Right renal pelvis (tissue), 4 donors: ENCODE data around the gene ANOS1. TPM values are rescaled to one million over a fixed set of nuclear protein-coding genes. Genes with fewer than 3 reads are reported as not detected.
"Not testable (repeated sequence)": the region's sequence is repeated elsewhere in the genome, so short reads cannot be mapped to it uniquely, and the experiment has no call there.

Source experiments
- DNase-seq, 4 donors: peaks; one replicate each; pipeline ENCODE4 v3.0.0-alpha.2; 2013; ENCODE audit warnings: low read depth in 4 of 4, low spot score in 3 of 4, missing footprints in 1 of 4
- polyA plus RNA-seq, 4 donors: library from polyadenylated mRNA; unstranded; fragments of 120-200 nt; gene quantifications; one replicate each; pipeline ENCODE4 v1.2.1, GENCODE V29; 2013; ENCODE audit not compliant: insufficient read length in 4 of 4

The ANOS1 gene
- polyA plus RNA-seq, 4 donors: 9.4 to 10.2 (median 9.8) TPM

DNA sequence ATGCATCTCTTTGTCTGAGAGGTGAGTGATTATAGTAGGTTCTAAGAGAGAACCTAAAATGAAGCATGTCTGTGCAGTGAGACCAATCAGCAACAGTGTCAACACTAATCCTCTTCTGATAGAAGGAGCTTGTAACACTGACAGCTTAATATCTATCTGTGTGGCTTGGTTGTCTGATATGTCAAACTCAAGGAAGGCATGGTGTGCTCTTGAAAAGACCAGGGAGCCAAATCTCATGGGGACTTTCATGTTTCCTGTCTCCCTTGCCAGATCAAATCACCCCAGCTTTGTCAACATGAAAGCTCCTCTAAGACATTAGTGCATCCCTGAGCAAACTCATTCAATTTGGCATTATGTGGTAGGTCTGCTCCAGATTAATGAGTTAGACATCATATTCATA is 95.4 kb downstream of the ANOS1 start:
- DNase-seq: no peak

DNA sequence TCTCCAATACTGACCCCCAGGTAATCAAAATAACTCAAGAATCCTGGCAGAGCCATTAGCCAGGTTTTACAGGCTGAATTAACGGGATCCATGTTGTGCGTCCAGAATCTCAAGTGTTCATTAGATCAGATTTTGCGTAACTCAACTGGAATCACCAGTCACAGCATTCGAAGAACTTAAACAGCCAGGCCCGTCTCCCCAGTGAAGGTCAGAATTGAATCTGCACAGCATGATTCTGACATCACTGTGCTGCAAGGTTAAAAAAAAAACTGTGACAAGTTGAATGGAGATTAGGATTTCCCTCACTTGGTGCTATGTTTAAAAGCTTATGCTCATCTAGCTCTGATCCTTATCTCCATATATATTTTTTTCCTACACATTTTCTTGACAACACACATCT is 96.1 kb downstream of the ANOS1 start:
- no peak for DNase-seq

DNA sequence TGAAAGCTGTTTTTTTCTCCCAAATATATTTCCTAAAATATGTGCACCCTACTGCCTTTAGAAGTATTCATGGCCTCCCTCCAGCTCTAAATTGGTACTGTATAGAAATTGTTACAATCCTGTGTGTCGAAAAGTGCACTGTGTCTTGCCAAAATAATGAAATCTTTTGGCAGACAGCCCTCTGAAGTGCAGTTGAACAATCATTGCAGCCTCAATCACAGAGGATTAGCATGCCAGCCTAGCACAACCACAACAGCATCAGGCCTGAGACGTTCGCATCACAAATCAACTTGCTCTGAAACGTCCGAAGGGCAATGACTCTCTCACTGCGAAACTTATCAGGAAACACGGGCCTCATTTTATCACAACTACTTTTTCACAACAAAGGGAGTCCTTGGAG is 99.0 kb downstream of the ANOS1 start:
- no peak for DNase-seq

DNA sequence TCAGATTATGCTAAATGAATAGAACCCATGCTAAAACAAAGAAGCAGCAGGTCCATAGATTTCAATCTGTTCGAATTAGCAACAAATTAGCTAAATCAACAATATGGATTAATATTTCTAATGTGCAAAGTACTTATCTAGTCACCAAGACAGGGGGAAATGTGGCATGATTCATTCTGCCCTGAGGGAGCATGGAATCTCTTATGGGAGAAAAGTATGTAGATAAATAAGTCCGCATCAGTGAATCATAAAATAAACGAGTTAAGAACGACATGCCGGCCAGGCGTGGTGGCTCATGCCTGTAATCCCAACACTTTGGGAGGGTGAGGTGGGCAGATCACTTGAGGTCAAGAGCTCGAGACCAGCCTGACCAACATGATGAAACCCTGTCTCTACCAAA is 102.1 kb downstream of the ANOS1 start:
- DNase-seq: no peak

DNA sequence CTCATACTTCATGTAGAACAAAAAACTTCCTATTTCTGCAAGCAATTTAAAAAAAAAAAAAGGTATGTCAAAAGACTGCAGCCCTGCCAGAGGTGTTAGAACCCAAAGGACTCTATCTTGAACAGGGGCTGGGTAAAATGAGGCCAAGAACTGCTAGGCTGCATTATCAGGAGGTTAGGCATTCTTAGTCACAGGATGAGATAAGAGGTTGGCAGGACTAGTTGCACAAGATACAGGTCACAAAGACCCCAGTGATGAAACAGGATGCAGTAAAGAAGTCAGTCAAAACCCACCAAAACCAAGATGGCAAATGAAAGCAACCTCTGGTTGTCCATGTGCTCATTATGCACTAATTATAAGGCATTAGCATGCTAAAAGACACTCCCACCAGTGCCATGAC is 104.1 kb downstream of the ANOS1 start:
- no peak for DNase-seq

DNA sequence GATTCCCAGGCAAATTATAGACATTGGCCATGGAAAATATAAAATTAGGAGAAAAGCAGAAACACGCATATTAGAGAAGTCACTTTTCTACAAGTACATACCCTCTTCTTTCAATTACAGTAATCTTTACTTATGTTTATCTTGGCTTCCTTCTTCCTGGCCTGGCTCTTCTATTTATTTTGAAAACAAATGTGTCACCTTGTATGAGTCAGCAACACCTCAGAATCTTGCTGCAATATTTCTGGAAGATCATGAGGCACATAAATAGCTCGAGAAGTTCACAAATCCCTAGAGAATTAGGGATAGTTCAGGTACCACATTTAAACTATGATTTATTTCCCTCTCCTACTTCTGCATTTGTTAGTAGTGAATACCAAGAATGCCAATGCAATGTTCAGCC is 124.6 kb downstream of the ANOS1 start:
- DNase-seq: no peak

DNA sequence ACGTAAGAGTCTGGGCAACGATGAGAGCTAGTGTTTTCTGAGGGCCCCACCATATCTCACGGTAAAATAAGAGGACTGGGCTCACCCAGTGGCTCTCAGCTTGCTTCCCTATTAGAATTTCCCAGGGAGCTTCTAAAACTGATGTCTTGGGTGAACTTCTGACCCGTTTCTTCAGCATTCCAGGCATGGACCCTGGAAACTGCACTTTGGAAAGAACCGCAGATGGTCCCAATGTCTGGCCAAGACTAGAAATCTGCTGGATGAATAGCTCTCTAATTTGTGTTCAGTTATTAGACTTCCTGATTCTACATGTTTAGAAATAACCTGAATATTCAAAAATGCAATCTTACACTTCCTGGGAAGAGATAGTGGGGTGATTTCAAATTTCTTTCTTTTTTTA is 127.8 kb downstream of the ANOS1 start:
- no peak for DNase-seq

DNA sequence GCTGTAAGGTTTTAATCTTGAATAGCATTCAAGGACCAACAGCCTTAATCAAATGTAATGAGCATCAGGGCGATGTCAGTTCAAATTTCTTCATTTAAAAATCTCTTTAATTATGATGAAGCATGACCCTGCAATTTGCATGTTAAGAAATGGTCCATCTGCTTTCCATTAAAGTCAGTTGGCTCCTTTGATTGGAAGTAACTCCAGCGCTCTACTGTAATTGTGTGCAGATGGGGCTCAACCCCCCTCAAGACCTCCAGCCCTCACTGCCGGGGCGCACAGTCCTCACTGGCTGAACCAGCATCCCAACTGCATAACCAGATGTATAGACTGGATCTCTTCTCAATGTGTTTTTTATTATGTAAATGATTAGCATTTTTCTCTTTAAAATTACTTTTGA is 140.4 kb downstream of the ANOS1 start:
- no peak for DNase-seq

DNA sequence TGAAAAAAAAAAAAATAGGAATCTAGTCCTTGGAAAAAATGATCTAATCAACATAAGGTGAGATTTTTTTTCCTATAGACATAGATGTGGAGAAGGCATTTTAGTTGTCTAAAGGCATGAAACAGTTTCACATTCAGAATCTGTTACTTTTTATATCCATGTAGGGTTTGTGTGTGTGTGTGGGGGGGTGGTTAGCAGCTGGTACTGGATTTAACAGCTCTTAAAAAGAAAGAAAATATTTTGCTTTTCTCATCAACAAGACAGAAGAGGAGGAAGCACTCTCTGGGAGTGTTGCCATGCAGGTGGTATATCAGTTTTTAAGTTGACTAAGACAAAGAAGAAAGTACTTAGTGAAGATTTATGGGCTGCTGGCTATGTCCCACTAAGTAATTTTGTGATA is 145.0 kb downstream of the ANOS1 start:
- no peak for DNase-seq

DNA sequence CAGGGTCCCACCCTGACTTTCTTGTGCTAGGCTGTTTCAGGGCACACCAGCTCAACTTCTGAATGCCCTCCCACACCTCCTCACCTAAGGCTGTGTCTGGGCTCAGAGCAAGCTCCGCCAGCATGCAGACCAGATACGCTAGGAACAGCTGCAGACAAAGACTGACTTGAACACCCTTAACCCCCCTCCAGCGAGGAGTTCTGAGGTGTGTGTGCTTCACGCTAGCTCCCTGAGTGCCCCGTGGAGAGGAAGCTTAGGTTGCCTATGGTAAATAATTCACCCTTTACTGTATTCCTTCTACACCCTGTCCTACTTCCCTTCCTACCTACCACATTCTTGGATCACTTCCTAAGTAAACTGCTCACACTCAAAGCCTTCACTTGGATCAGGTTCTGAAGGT is 152.3 kb downstream of the ANOS1 start:
- DNase-seq: no peak

DNA sequence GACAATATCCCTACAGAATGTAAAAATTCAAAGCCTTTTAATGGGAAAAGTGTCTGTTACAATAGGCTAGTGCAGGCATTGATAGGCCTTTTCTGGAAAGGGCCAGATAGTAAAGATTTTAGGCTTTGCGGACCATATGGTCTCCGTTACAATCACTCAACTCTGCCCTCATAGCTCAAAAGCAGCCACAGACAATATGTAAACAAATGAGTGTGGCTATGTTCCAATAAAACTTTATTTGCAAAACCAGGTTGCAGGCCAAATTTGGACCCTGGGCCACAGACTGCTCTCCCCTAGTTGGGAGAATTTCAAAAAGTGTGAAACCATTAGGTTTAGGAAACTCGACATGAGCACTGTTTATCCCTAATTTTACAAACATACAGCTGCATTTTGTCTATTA is 155.1 kb downstream of the ANOS1 start:
- DNase-seq: no peak

DNA sequence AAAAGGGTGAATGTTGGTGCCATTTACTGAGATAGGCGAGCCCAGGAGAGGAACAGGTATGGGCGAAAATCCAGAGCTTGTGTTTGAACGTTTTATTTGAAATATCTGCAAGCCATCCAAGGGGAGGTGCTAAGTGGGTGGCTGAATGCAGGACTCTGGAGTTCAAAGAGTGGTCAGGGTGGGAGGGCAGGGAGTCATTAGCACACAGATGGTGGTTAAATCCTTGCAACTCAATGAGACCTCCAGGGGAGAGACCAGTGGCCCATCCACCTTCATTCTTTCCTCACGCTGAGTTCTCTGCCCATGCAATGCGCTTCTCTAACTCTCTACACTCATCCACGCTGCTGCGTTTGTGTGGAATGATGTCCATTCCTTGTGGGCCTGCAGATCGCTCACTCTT is 166.2 kb downstream of the ANOS1 start:
- DNase-seq: no peak

DNA sequence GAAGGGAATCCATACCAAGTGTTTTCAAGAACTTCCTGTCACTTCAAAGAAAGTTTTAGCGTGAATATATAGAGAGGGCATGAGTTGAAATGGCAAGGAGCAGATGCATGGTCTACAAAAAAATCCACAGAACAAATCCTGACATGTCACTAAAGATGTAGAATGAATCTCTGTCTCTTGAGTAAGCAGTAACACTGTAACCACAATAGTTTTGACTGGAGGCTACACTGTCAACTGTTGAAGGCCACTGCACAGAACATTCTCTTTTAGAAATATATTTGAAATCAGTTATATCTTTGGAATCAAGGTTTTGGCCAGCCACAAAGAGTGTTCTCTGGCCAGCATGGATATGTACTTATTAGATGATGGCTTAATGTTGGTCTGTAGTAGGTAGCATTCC is 183.5 kb downstream of the ANOS1 start:
- no peak for DNase-seq

DNA sequence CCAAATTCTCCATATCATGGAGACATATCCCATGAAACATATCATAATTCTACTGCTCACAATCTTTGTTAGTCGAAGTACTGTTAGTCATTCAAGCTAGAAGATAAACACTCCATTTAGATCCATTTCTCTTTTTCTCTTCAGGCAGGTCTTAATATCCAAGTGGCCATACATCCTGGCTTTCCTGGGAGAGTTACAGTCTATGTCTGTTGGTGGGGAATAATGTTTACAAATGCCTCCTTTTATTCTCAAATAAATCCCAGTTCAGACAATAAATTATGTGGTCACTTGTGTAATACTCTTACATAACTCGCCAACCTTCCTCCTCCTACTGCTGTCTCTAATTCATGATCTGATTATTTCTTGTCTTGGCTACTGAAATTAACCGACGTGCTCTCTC is 185.2 kb downstream of the ANOS1 start:
- DNase-seq: no peak

DNA sequence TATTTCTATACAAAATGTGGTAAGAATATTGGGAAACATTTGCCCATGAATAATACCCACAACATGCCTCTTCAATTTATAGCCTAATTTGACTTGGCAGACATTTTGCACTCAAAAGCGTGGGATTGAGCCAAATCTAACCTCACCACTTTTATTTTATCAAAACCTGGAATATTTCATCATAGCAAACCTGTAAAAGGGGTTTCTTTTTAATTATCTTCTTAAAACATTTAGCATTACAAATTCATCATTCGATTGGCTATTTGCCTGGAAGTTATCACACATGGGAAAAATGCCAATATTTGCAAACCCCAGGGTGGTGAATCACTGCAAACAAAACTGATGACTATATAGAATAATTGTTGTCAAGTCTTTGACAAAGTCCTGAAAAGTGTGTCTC is 211.1 kb downstream of the ANOS1 start:
- DNase-seq: no peak

DNA sequence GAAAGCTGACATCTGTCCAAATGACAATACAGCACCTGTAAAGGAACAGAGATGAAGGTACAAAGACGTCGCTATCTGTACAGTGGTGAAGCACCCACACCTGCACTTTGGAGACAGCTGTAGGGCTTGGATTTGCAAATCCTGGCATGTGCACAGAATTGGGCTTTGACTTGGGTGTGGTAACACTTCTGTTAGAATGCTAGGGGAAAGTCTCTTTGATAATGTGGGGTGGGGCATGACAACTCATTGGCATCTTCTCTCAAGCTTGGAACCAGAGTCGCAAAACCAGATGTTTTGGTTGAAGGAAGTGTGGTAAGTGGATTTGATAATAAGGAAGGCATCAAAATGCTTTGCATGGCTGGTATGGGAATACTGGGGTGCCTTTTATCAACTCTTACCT is 211.8 kb downstream of the ANOS1 start:
- no peak for DNase-seq

DNA sequence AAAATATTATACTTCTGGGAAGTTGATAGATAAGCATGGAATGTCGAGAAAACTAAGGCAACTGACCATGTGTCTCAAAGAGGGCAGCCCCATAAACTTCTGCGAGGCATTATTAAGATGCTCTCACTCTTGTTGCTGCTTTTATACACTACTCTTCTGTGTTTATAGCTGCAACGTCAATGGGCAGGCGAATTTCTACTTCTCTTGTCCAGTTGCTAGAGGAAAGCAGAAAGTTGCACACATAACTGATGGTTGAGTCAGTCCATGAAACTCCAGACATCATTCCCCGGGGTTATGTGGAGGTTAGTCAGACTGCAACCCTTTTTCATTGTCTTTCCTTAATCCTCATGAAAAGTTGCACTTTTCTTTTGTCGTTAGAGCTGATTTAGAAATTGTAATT is 227.5 kb downstream of the ANOS1 start:
- DNase-seq: no peak

DNA sequence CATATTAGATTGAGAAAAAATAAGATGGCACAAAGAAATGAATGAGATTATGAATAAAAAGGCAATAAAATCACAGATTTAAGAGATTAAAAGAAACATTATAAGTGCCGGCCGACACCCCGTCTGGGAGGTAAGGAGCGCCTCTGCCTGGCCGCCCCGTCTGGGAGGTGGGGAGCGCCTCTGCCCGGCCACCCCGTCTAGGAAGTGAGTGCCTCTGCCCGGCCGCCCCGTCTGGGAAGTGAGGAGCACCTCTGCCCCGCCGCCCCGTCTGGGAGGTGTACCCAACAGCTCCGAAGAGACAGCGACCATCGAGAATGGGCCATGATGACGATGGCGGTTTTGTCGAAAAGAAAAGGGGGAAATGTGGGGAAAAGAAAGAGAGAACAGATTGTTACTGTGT is 229.8 kb downstream of the ANOS1 start:
- DNase-seq: not testable (repeated sequence)

DNA sequence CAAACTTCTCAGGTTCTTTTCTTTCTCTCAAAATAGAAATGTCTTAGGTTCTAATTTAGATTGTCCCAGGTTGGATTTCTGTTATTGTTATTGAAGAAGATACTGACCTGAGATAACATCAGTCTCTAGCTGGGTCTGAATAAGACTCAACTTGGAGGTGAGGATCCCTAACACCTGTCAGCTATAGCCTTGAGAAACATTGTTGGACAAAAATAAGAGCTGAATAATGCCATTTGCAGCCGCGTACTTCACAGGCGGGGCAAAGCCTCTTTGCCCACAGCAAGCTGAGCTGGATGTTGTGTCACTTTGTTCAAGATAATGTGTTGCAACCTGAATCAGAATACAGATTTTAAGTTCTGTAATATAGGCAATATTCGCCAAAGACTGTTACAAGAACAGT is 231.7 kb downstream of the ANOS1 start:
- no peak for DNase-seq

DNA sequence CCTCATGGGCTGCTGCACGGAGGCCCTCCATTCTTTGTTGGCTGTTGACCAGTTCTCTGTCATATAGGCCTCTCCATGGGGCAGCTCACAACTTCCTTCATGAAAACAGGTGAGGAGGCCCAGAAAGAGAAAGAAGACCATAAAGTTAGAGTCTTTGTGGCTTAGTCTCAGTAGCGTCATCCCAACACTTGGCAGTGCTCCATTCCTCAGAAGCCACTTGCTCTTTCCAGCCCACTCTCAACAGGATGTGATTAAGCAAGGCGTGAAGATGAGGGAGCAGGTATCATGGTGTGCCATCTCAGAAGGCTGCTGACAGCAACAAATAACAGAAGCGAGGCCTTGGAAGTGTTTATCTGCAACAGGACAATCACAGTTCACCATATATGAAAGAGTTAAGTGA is 236.9 kb downstream of the ANOS1 start:
- not testable (repeated sequence) for DNase-seq

DNA sequence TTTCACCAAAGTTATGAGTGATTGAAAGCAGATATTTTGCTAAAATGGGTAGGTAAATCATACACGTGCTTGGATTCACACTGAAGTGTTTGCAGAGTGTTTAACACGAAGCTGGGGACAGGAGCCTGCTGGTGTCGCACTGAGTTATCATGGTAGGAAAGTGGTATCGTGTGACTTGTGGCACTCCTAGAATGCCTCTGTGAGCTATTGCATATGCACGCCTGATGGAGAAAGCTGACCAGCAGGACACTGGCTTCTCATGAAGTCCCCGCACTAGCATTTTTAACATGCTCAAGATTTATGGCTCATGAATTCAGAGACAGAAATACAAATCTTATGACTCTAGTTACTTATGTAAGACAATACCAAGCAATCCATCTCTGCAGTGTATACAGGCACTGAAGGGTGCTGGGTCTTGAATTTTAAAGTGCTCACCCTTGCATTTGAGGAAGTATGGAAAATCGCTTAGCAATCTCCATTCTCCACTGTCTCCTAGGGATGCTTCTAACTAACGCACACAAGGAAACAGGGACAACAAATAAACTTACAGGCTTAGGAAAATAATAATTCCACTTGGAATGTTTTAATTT is 247.5 kb downstream of the ANOS1 start:
- no peak for DNase-seq
